Fibroblast of lung (primary cell): ENCODE results near the gene MEMO1.

ENCODE experiments used
- EZH2 ChIP-seq: IDR thresholded peaks from 2 replicates; pipeline ENCODE4 v1.5.1; 2012; ENCODE audit warnings: low read length, control low read depth, mild to moderate bottlenecking; ENCODE audit errors: missing control alignments
- TF ChIP-seq, protein P1 (sequence below), 2 donors: IDR thresholded peaks in 1 of 2; conservative IDR thresholded peaks in 1 of 2; 1 replicate in 1 of 2; 2 replicates in 1 of 2; pipeline ENCODE4 v1.5.1; 2011 to 2012; ENCODE audit warnings: low read length in 2 of 2, control low read depth in 1 of 2, inconsistent platforms in 1 of 2, low read depth in 1 of 2, mild to moderate bottlenecking in 1 of 2

DNA sequence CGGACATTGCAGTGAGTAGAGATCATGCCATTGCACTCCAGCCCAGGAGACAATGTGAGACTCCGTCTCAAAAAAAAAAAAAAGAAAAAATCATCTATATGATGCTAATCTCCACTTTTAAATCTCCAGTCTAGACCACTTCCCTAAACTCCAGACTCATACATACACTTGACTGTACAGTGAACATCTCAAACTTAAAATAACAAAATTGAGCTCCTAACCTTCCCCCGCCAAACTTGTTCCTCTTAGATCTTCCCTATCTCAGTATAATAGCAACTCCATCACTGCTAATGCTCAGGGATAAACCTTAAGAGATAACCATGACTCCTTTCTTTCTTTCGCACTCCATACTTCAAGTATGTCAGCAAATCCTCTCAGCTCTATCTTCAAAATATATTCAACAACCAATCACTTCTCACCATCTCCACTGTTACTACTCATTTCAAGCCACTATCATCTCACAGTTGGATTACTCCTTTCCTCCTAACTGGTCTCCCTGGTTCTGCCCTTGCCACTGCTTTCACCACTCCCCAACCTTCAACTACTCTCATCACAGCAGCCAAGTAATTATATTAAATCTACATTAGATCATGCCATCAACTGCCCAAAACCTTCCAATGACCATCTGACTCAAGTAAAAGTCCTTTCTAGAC is 12.0 kb downstream of the MEMO1 start:
- TF ChIP-seq, protein P1, sequence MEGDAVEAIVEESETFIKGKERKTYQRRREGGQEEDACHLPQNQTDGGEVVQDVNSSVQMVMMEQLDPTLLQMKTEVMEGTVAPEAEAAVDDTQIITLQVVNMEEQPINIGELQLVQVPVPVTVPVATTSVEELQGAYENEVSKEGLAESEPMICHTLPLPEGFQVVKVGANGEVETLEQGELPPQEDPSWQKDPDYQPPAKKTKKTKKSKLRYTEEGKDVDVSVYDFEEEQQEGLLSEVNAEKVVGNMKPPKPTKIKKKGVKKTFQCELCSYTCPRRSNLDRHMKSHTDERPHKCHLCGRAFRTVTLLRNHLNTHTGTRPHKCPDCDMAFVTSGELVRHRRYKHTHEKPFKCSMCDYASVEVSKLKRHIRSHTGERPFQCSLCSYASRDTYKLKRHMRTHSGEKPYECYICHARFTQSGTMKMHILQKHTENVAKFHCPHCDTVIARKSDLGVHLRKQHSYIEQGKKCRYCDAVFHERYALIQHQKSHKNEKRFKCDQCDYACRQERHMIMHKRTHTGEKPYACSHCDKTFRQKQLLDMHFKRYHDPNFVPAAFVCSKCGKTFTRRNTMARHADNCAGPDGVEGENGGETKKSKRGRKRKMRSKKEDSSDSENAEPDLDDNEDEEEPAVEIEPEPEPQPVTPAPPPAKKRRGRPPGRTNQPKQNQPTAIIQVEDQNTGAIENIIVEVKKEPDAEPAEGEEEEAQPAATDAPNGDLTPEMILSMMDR (conservative IDR thresholded peaks at IDR 0.05 in 1 of 2, IDR thresholded peaks at IDR 0.05 in 1 of 2; ENCODE audit: low read depth in 1 of 2, low read length in 2 of 2): no peak
- no peak for TF ChIP-seq EZH2
